Stimulated activated naive B cell treated with anti-CD40 and anti-IgM and Interleukin-4, amounts not matched to agents 10 μg/mL and 1 μg/mL and 100 μg/mL, for 72 hours (primary cell): Measurements from ENCODE around the gene METTL25B.

Experiments
- ATAC-seq, 2 donors: fragments of 150-1000 bp; cut with Tn5 transposase; replicated peaks; 2 replicates each; pipeline ENCODE4 v1.10.0; 2021; ENCODE audit warnings: moderate library complexity in 1 of 2
- DNase-seq: peaks from one replicate; pipeline ENCODE4 v3.0.0; 2021
- H3K27ac Mint-ChIP-seq: one replicate; pipeline ENCODE4 v1.8.0; 2022; ENCODE audit warnings: mild to moderate bottlenecking, mixed read lengths
- H3K27me3 Mint-ChIP-seq, 2 donors: one replicate each; pipeline ENCODE4 v1.8.0; 2022; ENCODE audit warnings: mixed read lengths in 2 of 2
- H3K36me3 Mint-ChIP-seq, 2 donors: one replicate each; pipeline ENCODE4 v1.8.0; 2022; ENCODE audit warnings: mixed read lengths in 2 of 2, mild to moderate bottlenecking in 1 of 2
- H3K4me1 Mint-ChIP-seq, 2 donors: one replicate each; pipeline ENCODE4 v1.8.0; 2022; ENCODE audit warnings: mixed read lengths in 2 of 2, mild to moderate bottlenecking in 1 of 2
- H3K4me3 Mint-ChIP-seq, 2 donors: one replicate each; pipeline ENCODE4 v1.8.0; 2022; ENCODE audit warnings: mild to moderate bottlenecking in 2 of 2, mixed read lengths in 2 of 2, moderate library complexity in 1 of 2
- H3K9me3 Mint-ChIP-seq, 2 donors: one replicate each; pipeline ENCODE4 v1.8.0; 2022; ENCODE audit warnings: mixed read lengths in 2 of 2, mild to moderate bottlenecking in 1 of 2

METTL25B gene

GRCh38 chr1:156743367-156744302 lies 15.4 kb downstream of the METTL25B start:
- Mint-ChIP-seq H3K4me1 (peaks cover 42 to 67% of the 10 kb centered on the region in 2 donors), H3K36me3 (peaks cover 51 to 75% of the 10 kb centered on the region in 2 donors), H3K9me3 (peaks cover 0 to 2% of the 10 kb centered on the region in 2 donors), H3K27me3 (no peaks in the 10 kb centered on the region), H3K4me3 (no peak overlapping the region), H3K27ac (peak overlapping the region; percentile 63)
- ATAC-seq, result no peak
- DNase-seq, result no peak

GRCh38 chr1:156744344-156744743 lies 16.1 kb downstream of the METTL25B start:
- peaks cover 0 to 2% of the 10 kb centered on the region in 2 donors for H3K9me3 Mint-ChIP-seq
- H3K27me3 Mint-ChIP-seq, result no peaks in the 10 kb centered on the region
- no peak for ATAC-seq
- peaks cover 55 to 75% of the 10 kb centered on the region in 2 donors for H3K36me3 Mint-ChIP-seq
- no peak for DNase-seq
- H3K4me3 Mint-ChIP-seq, result no peak overlapping the region
- H3K27ac Mint-ChIP-seq, result peak overlapping the region; percentile 70
- peaks cover 47 to 74% of the 10 kb centered on the region in 2 donors for H3K4me1 Mint-ChIP-seq

DNA sequence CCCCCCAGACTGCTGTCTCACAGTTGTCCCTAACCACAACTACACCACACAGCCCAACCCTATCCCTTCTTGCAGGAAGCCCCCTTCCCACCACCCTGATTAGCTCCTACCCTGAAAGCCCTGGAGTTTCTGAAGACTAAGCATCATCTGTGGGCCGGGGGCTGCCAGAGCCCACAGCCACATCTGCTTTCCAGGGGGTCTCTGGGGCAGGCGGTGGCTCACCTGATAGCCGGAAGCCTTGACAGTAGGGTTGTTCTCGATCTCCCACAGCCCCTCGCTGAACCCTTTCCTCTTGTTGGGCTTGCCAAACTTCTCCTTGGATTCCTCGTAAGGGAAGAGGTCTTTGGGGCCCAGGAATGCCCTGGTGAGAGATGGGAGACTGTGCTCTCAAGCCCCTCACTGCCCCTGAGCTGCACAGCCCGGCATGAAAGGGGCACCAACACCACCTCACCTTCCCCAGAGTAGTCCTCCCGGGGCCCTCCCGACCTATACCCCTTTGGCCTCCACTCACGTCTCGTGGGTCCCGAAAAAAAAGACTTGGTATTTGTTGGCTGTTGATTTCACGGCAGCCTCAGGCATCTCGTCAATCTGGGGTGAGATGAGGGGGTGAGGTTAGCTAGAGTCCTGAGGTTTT lies 16.6 kb downstream of the METTL25B start:
- Mint-ChIP-seq H3K36me3 (peaks cover 60 to 79% of the 10 kb centered on the region in 2 donors), H3K27me3 (no peaks in the 10 kb centered on the region), H3K27ac (peak overlapping the region; percentile 70), H3K4me3 (no peak overlapping the region), H3K4me1 (peaks cover 52 to 80% of the 10 kb centered on the region in 2 donors), H3K9me3 (peaks cover 0 to 2% of the 10 kb centered on the region in 2 donors)
- ATAC-seq (no peak), DNase-seq (no peak)

GRCh38 chr1:156745881-156746280 lies 17.6 kb downstream of the METTL25B start:
- no peaks in the 10 kb centered on the region for H3K27me3 Mint-ChIP-seq
- DNase-seq (no peak), ATAC-seq (no peak)
- peak overlapping the region; percentile 15 for H3K27ac Mint-ChIP-seq
- H3K4me1 Mint-ChIP-seq, result peaks cover 57 to 77% of the 10 kb centered on the region in 2 donors
- peaks cover 56 to 84% of the 10 kb centered on the region in 2 donors for H3K36me3 Mint-ChIP-seq
- H3K4me3 Mint-ChIP-seq, result no peak overlapping the region
- H3K9me3 Mint-ChIP-seq, result peaks cover 0 to 2% of the 10 kb centered on the region in 2 donors

DNA sequence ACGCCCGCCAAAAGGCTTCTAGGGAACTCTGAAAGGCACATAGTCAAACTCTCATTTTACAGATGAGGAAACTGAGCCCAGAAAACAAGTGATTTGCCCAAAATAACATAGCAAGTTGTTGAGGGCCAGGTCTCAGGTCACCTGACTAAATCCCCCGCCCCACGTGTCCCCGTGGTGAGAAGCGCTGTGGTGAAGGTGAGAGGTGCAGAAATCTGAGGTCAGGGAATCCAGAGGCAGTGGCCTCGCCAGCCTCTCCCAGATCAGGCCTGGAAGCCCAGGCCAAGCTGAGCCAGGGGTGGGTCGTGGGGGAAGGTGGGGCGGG lies 18.1 kb downstream of the METTL25B start:
- peaks cover 55 to 72% of the 10 kb centered on the region in 2 donors for H3K4me1 Mint-ChIP-seq
- H3K36me3 Mint-ChIP-seq, result peaks cover 53 to 81% of the 10 kb centered on the region in 2 donors
- peak overlapping the region; percentile 79 to 83 for H3K4me3 Mint-ChIP-seq
- no peaks in the 10 kb centered on the region for H3K27me3 Mint-ChIP-seq
- peak overlapping the region; percentile 94 for H3K27ac Mint-ChIP-seq
- peaks cover 0 to under 1% of the 10 kb centered on the region in 2 donors for H3K9me3 Mint-ChIP-seq
- DNase-seq (no peak), ATAC-seq (no peak)

DNA sequence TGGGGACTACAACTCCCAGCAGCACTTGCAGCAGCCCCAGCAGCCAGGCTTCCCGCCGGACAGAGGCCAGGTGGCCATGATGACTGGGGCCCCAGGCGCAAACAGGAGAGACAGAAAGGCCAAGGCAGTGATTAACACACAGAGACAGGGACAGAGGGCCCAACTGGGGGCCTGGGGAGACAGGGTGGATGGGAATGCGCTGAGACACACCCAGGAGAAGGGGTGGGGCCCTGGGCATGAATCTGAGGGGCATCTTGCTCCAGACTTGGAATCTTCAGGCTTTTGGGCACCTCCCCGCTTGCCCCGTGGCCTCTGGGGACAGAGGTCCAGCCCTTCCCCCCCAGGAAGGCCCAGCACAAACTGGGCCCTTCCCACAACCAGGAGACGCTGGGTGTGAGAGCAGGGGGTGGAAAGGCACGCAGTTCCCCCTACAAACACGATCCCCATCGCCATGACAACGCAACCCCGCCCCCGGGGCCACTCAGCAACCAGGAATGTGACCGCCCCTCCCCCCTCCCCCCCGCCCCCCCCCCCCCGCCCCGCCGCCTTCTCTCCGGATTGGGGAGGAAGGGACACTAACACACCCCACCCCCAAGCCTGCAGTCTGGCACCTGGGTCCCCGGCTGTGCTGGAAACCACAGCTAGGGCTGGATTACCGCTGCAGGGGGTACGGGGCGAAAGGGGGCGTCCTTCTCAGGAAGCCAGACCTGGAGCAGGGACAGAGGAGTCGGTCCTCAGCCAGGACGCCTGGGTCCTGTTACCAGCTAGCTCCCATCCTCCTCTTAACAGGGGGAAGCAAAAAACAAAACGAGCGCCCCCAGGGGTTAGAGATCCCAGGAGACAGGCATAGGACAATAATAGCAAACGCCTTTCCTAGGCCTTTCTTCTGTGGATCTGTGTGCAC lies 18.7 kb downstream of the METTL25B start:
- ATAC-seq (peak; percentile 29 to 30), DNase-seq (no peak)
- no peaks in the 10 kb centered on the region for H3K9me3 Mint-ChIP-seq
- peak overlapping the region; percentile 79 to 92 for H3K4me3 Mint-ChIP-seq
- H3K36me3 Mint-ChIP-seq, result peaks cover 48 to 79% of the 10 kb centered on the region in 2 donors
- peaks cover 51 to 66% of the 10 kb centered on the region in 2 donors for H3K4me1 Mint-ChIP-seq
- no peaks in the 10 kb centered on the region for H3K27me3 Mint-ChIP-seq
- peak overlapping the region; percentile 94 for H3K27ac Mint-ChIP-seq

DNA sequence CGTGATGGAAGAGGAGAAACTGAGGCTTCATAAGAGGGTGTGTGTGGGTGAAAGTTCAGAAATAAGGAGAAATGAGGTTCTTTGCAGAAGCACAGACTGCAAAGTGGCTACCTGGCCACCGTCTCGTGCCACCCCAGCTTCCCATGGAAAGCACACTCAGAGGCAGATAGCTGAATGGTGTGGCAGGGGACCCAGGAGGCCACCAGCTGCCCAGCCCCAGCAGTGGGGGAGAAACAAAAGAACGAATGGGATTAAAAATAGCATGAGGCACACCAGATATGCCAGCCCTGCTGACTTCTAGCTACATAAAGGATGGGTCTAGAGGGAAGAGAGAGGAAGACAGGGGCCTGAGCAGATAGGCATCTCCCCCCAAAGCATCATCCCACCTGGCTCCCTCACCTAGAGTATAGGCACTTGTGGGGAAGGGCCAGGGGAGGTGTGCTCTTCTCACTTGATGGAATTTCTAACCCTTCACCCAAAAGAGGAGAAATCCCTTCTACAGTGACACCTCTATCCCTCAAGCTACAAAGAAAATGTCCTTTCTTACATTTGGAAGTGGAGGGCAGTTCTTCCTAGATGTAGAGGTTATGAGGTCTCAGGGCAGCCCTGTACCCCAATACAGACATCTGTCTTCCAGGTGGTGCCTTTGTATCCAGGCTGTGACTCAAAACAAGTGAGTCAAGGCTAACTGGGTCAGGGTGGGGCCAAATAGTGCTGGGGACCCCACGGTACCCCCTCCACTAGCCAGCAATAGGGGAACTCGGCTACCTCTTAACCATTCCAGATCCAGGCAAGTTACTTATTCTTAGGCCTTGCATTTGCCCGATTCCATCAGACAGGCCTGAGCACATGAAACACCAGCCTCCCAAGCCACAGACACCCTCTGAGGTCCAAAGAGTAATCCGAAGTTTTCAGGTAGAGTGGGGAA lies 19.7 kb downstream of the METTL25B start:
- Mint-ChIP-seq H3K4me3 (peak overlapping the region; percentile 79 to 92), H3K36me3 (peaks cover 42 to 70% of the 10 kb centered on the region in 2 donors), H3K27me3 (no peaks in the 10 kb centered on the region), H3K9me3 (no peaks in the 10 kb centered on the region), H3K27ac (peak overlapping the region; percentile 94), H3K4me1 (peaks cover 50 to 65% of the 10 kb centered on the region in 2 donors)
- DNase-seq, result no peak
- no peak for ATAC-seq

GRCh38 chr1:156748670-156749418 lies 20.6 kb downstream of the METTL25B start:
- Mint-ChIP-seq H3K4me3 (peak overlapping the region; percentile 79 to 92), H3K36me3 (peaks cover 35 to 61% of the 10 kb centered on the region in 2 donors)
- no peak for ATAC-seq

DNA sequence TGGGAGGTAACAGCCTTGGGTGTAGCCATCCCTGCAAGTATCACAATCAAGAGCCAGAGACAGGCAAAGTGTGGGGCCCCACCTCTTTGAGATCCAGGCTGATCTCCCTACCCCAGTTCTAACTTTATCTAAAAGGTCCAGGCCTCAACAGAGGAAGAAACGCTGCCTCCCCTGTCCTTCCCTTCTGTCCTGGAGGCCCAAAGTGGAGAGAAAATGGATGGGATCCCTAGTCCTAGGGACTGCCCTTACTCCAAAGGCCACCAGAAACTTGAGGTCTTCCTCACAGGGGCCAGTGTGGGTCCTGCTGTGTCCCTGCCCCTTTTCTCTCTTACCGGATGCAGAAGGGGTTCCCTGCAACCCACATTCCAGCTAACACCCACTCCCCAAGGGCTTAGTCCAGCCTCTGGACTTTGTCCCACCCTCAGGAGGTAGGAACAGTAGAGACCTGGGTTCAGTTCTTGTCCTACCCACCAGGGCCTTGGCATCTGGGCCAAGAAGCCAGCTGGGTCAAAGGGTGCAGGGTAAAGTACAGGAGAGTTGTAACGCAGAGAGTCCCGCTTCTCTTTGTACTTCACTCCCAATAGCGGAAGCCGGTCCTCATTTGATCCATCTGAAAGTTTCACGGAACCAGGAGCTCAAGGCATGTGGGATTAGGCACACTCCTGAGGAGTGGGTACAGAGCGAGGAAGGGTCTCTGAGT lies 21.3 kb downstream of the METTL25B start:
- H3K4me3 Mint-ChIP-seq, result peak overlapping the region; percentile 79 to 92
- peaks cover 30 to 56% of the 10 kb centered on the region in 2 donors for H3K36me3 Mint-ChIP-seq
- no peak for ATAC-seq
- no peaks in the 10 kb centered on the region for H3K27me3 Mint-ChIP-seq
- H3K4me1 Mint-ChIP-seq, result peaks cover 51 to 68% of the 10 kb centered on the region in 2 donors
- H3K9me3 Mint-ChIP-seq, result no peaks in the 10 kb centered on the region
- DNase-seq, result no peak
- peak overlapping the region; percentile 94 for H3K27ac Mint-ChIP-seq

More at GRCh38 chr1:156748670-156749418, 20.6 kb downstream of the METTL25B start:
- DNase-seq, result no peak
- Mint-ChIP-seq H3K27ac (peak overlapping the region; percentile 94), H3K4me1 (peaks cover 51 to 64% of the 10 kb centered on the region in 2 donors), H3K9me3 (no peaks in the 10 kb centered on the region), H3K27me3 (no peaks in the 10 kb centered on the region)

GRCh38 chr1:156750191-156750672 lies 22.0 kb downstream of the METTL25B start:
- no peaks in the 10 kb centered on the region for H3K9me3 Mint-ChIP-seq
- H3K36me3 Mint-ChIP-seq, result peaks cover 26 to 49% of the 10 kb centered on the region in 2 donors
- peak overlapping the region; percentile 94 for H3K27ac Mint-ChIP-seq
- DNase-seq, result no peak
- H3K27me3 Mint-ChIP-seq, result no peaks in the 10 kb centered on the region
- peak overlapping the region; percentile 79 to 92 for H3K4me3 Mint-ChIP-seq
- ATAC-seq, result peak in 1 of 2 donors; percentile 6
- peaks cover 52 to 68% of the 10 kb centered on the region in 2 donors for H3K4me1 Mint-ChIP-seq

DNA sequence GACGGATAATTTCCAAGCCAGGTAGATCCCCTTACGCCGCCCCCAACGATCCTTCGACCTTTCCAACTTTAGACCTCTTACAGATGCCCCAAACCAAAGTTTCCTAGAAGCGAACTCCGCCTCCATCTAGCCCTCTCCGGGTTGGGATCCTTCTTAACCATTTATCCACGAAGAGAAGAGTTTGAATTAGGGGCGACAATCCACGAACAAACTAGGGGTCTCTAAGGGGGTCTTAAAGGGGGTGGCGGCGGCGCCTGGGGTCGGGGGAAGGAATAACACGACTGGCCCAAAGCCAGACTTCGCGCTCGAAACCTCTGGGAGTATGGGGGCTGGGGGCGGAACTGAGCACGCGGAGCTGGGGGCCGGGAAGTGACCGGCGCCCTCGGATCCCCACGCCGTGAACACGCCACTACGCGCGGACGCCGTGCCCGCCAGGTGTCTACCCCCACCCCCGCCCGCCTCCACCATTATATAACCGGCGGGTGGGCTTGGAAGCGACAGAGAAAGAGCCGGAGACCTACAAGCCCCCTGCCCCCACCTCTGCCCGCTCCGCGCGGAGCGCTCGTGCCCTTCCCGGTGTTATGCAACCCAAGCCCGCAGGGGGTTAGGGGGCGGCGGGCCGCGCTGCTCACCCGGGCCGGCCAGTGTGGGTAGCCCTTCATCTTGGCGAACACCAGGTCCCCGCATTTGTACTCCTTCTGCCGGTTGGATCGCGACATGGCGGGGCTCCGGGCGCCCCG lies 22.6 kb downstream of the METTL25B start:
- Mint-ChIP-seq H3K27me3 (no peaks in the 10 kb centered on the region), H3K4me3 (peak overlapping the region; percentile 79 to 92), H3K36me3 (peaks cover 21 to 44% of the 10 kb centered on the region in 2 donors), H3K4me1 (peaks cover 50 to 68% of the 10 kb centered on the region in 2 donors), H3K9me3 (no peaks in the 10 kb centered on the region), H3K27ac (peak overlapping the region; percentile 94)
- DNase-seq, result peak; percentile 30
- peak; percentile 32 to 38 for ATAC-seq
